Activated T-helper 1 cell treated with Interleukin-2 at 50 U/mL for 16 hours (primary cell): ENCODE results near the gene ARMC5.
"Not testable (repeated sequence)": the region's sequence is repeated elsewhere in the genome, so short reads cannot be mapped to it uniquely, and the experiment has no call there.

Experiments
- DNase-seq: peaks from one replicate; pipeline ENCODE4 v3.0.0-alpha.2; 2020; ENCODE audit warnings: low read depth

The ARMC5 gene

GRCh38 chr16:31478956-31479355, 19.7 kb downstream of the ARMC5 start:
- no peak for DNase-seq

- DNase-seq, result no peak
These were observed 20.4 kb downstream of the ARMC5 start for GRCh38 chr16:31479751-31480150.

- DNase-seq, result no peak
These were observed 21.7 kb downstream of the ARMC5 start for GRCh38 chr16:31480851-31481536.

DNA sequence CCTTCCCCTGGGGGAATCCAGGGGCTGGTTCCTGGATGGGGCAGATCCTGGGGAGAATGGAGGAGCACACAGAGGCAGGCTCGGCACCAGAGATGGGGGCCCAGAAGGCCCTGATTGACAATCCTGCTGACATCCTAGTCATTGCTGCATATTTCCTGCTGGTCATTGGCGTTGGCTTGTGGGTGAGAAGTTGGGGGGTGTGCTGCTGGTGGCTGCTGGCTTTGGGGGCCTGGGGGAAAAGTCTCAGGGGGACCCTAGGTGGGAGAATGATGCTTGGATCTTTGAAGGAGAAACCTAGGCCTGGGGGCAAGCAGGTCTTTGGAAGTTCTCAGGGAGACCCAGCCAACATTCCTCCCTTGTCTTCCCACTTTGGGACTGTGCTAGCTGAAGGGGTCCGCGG, 23.8 kb downstream of the ARMC5 start, which contains the start of gene SLC5A2:
Gene SLC5A2, plus strand, starts transcription at position 43 of the 400 bp plus-strand sequence. Its CDS starts 14 bp downstream, at position 57.
- DNase-seq, result no peak

GRCh38 chr16:31484048-31484447, 24.7 kb downstream of the ARMC5 start:
- DNase-seq, result not testable (repeated sequence)

DNA sequence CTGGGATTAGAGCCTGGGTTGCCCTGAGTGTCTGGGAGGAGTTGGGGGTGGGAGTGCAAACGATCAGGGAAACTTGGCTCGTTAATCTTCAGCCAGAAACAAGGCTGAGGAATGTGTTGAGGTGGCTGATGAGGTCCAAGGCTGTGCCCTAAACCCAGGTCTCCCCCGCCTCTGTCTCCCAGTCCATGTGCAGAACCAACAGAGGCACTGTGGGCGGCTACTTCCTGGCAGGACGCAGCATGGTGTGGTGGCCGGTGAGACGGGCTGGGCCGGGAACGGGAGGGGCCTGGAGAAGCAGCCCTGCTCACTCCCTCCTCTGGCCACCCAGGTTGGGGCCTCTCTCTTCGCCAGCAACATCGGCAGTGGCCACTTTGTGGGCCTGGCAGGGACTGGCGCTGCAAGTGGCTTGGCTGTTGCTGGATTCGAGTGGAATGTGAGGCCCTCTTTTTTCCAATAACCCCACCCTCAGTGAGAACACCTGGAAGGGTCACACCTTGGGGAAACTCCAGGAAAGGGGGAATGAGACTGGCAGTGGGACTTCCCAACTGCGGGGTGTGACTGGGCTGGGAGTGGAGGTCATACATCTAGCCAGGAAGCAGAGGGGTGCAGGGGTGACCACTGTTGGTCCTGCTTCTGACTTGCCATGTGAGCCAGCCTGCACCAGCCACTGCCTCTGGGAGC, 25.3 kb downstream of the ARMC5 start:
- no peak for DNase-seq

DNA sequence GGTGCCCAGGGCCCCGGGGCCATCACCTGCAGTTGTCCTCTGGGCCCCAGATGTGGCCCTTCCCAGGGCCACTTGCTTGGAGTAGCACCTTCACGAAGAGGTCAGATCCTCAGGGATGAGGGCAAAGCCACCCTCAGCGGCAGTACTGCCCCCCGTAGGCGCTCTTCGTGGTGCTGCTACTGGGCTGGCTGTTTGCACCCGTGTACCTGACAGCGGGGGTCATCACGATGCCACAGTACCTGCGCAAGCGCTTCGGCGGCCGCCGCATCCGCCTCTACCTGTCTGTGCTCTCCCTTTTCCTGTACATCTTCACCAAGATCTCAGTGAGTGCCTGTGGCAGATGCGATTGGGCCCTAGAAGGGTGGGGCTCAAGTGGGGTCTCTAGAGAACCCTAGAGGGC, 26.3 kb downstream of the ARMC5 start:
- DNase-seq, result no peak

DNA sequence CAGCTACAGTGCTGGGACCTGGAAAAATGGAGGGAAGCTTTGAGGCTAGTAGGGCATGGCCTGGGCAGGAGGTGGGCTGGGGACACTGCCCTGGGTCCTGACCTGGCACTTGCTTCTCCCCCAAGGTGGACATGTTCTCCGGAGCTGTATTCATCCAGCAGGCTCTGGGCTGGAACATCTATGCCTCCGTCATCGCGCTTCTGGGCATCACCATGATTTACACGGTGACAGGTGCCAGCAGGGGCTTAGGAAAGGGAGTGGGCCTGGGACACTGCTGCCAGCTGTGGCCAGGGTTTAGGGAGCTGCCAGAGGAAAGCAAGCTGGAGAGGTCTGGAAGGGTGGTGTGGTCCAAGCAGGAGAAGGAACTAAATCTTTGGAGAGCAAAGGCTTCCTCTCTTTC, 26.7 kb downstream of the ARMC5 start:
- DNase-seq, result no peak

DNA sequence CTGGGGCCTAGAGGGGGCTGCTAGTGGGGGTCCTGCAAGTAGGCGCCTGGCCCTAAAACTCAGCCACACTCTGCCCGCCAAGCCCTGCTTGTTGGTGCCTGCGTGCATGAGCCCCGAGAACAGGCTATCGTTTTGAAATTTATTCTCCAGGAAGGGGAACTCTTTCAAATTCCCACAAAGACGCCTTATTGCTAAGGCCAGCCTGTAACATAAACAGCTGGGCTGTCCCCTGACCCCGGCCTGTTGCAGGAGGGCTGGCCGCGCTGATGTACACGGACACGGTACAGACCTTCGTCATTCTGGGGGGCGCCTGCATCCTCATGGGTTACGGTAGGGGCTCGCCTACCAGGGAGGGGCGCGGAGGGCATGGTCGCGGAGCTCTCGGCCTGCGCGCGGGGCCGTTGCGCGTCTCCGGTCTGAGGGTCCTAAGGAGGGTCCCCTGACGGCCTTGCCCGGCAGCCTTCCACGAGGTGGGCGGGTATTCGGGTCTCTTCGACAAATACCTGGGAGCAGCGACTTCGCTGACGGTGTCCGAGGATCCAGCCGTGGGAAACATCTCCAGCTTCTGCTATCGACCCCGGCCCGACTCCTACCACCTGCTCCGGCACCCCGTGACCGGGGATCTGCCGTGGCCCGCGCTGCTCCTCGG, 27.9 kb downstream of the ARMC5 start:
- no peak for DNase-seq

- peak; percentile 70 for DNase-seq
These were observed 28.6 kb downstream of the ARMC5 start for GRCh38 chr16:31487720-31488467.

- DNase-seq, result no peak
These were observed 29.4 kb downstream of the ARMC5 start for GRCh38 chr16:31488468-31489297.

DNA sequence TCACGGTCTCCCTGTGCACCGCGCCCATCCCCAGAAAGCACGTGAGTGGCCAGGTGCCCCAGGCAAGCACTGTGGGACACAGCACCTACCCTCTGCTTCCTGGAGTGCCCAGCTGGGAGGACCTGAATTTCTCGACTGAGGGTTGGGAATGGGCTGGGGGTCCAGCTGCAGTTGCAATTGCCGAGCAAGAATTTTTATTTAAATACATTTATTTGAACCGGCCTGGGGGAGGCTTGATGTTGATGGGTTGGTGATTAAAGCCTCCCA, 29.9 kb downstream of the ARMC5 start:
- no peak for DNase-seq

DNA sequence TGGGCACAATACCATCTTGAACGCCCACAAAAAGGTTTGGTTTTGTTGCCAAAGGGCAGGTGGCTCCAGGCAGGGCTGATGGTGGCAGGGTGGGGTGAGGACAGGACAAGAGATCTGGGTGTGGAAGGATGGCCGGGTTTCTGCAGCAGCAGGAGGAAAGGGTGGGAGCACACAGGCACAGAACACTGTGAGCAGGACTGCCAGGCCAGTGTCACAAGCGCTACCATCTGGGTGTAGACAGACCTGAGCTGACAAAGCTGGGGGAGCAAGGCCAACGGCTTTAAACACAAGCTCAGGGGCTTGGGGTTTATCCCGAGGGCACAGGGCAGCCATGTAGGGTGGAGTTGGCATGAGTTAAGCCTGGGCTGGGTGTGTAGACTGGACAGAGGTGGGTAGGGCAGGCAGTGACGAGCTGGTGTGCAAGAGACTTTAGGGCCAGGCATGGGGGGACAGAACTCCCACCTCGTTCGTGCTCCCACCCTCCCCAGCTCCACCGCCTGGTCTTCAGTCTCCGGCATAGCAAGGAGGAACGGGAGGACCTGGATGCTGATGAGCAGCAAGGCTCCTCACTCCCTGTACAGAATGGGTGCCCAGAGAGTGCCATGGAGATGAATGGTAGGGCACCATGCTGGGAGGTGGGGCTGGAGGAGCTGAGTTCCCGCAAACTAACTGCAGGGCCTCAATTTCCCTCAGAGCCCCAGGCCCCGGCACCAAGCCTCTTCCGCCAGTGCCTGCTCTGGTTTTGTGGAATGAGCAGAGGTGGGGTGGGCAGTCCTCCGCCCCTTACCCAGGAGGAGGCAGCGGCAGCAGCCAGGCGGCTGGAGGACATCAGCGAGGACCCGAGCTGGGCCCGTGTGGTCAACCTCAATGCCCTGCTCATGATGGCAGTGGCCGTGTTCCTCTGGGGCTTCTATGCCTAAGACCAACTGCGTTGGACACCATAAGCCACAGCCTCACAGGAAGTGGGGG, 30.6 kb downstream of the ARMC5 start:
- DNase-seq, result no peak

GRCh38 chr16:31491778-31492418, 32.6 kb downstream of the ARMC5 start:
- DNase-seq, result no peak

- DNase-seq, result no peak
These were observed 34.3 kb downstream of the ARMC5 start for GRCh38 chr16:31493506-31494125.

DNA sequence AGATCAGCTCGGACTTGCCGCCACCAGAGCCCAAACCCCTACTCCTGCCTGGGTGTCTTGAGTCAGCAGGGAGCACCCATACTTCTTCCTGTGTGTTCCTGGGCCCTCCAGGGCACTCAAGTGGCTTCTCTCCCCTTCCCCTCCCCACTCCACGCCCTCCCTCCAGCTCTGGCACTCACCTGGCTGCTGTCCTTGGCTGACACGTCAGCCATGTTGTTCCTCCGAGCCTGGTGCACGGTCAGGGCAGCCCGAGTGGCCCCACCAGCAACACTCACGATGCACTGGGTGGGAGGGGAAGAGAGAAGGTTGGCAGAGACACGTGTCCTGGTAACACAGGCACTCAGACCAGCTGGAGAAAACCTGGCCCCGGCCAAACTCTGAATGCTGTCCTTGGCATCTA, 37.4 kb downstream of the ARMC5 start:
- no peak for DNase-seq

DNA sequence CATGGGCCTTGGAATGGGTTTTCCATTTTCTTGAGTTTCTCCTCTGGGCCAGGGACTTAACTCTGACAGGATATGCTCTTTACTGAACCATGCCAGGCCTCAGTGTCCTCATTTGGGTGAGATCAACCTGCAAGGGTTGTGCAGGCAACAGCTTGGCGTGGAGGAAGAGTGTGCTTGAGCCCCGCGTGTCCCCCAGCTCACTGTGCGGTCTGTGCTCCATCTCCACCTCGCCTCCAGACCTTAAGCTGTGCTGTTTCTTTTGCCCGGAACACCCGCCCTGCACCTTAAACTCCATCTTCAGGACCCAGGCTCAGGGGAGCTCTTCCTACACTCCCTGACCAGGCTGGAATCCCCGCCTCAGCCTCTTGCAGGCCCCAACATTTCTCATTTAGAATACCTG, 39.2 kb downstream of the ARMC5 start:
- DNase-seq, result no peak

- no peak for DNase-seq
These were observed 40.6 kb downstream of the ARMC5 start for GRCh38 chr16:31499928-31500327.

DNA sequence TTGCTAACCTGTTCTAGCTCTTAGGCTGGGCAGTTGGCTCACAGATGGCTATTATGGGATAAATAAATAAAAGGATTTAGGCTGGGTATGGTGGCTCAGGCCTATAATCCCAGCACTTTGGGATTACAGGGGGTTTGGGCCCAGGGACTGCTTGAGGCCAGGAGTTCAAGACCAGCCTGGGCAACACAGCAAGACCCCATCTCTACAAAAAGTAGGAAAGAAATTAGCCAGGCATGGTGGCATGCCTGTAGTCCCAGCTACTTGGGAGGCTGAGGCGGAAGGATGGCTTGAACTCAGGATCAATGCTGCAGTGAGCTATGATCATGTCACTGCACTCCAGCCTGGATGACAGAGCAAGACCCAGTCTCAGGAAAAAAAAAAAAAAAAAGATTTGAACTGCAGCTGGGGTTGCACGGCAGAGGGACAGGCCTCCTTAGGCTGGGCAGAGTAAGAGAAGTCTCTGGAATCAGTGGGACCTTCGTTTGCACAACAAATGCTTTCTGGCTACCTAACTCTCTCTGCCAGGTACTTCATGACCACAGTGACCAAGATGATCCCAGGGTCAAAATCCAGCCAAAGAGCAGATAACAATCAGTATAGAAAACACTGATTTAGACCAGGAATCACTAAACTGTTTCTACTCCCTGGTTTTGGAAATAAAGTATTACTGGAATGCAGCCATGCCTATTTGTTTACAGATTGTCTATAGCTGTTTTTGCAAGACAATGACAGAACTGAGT, 42.1 kb downstream of the ARMC5 start:
- DNase-seq, result no peak
